Vagina (tissue), 2 donors: Measurements from ENCODE around the gene RNF34.

Experiments used
- CTCF ChIP-seq, 3 experiments: fragments of 450-650 bp in 2 of 3; fragments of 200-600 bp in 1 of 3; sonication (generic) in 1 of 3; IDR thresholded peaks; one replicate each; pipeline ENCODE4 v1.5.1; 2017 to 2019; ENCODE audit warnings: antibody characterized with exemption in 3 of 3, mild to moderate bottlenecking in 2 of 3, moderate library complexity in 2 of 3
- POLR2A ChIP-seq, 2 donors: fragments of 450-650 bp; IDR thresholded peaks; one replicate each; pipeline ENCODE4 v1.6.1; 2017; ENCODE audit warnings: antibody characterized with exemption in 2 of 2, mild to moderate bottlenecking in 2 of 2, moderate library complexity in 2 of 2

DNA sequence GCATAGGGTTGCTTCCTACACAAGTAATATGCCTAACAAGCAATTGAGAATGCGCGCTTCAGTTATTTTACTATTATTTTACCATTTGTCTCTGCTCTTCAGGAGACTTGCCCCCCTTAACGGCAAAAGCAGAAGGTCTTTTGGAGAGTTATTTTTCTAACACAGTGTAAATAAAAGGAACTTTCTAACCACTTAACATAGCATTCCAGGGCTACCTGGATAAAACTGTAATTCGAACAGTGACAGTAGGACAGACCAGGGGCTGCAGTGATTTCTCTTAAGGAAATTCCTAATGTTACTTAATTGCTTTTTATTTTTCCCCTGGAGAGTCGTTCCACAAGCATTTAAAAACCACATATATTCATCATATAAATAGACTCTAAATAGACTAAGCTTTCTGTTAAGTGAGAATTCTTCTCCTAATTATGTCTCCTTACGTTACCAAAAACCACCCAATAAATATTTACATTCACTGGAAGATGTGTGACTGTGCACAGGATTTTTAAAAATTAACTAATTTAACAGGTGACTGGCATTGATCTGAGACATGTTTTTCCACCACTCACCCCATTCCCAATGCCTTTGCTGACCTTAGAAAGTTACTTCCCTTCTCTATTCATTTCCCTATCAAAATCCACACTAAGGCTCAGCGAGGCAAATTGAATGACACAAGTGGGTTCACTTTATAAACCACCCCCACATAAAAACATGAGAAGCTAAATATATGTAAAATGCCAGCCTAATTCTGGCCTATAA lies 72.4 kb downstream of the RNF34 start:
- TF ChIP-seq CTCF (IDR thresholded peaks at IDR 0.05) (no peak), POLR2A (IDR thresholded peaks at IDR 0.05) (no peak)
